ENCODE measurements around the gene SLC39A7. TPM values are rescaled to one million over a fixed set of nuclear protein-coding genes. Genes with fewer than 3 reads are reported as not detected.
A peak's percentile ranks its signal among the peaks of the same experiment; 100 is the strongest.

SLC39A7 gene
- total RNA-seq, 4 donors from 2014 or later: 90.8 to 191 (median 153) TPM

GRCh38 chr6:33201147-33201545 lies 479 bp downstream of the SLC39A7 start:
- DNase-seq: no peak
- intact Hi-C loops (cut with DNase I): loop anchor here (2.0 to 10.0 kb wide), 2 partner anchors 48 to 224 kb away; partner anchors contain the start of gene SYNGAP1

GRCh38 chr6:33201935-33202334 lies 1.3 kb downstream of the SLC39A7 start:
- Histone ChIP-seq H3K27ac (no peak overlapping the region), H3K9me3 (no peaks in the 10 kb centered on the region), H3K27me3 (no peaks in the 10 kb centered on the region), H3K4me3 (replicated peaks in 1 of 3) (peak overlapping the region in 1 of 3 donors; percentile 79), H3K4me1 (peaks cover 38 to 61% of the 10 kb centered on the region in 2 donors), H3K36me3 (peaks cover 22 to 24% of the 10 kb centered on the region in 2 donors)
- WGBS, 2 donors: 79 to 82% methylated on average over 6 of the region's 6 CpGs
- TF ChIP-seq CTCF (IDR thresholded peaks at IDR 0.05): no peak
- no peak for TF ChIP-seq POLR2A (IDR thresholded peaks at IDR 0.05)
- no peak for DNase-seq
- intact Hi-C loops (cut with DNase I): loop anchor here (2.0 to 10.0 kb wide), 2 partner anchors 47 to 223 kb away; partner anchors contain the start of gene SYNGAP1

More at GRCh38 chr6:33201147-33201545, 479 bp downstream of the SLC39A7 start:
- Histone ChIP-seq H3K36me3 (peaks cover 29 to 30% of the 10 kb centered on the region in 2 donors), H3K4me1 (peaks cover 38 to 59% of the 10 kb centered on the region in 2 donors), H3K9me3 (no peaks in the 10 kb centered on the region), H3K27me3 (no peaks in the 10 kb centered on the region), H3K27ac (peak overlapping the region; percentile 64 to 96 (median 75)), H3K4me3 (replicated peaks in 1 of 3) (peak overlapping the region; percentile 63 to 84 (median 79))
- 3 to 4% methylated on average over 12 to 13 of the region's 14 CpGs for WGBS, 2 donors
- TF ChIP-seq CTCF (IDR thresholded peaks at IDR 0.05): no peak
- TF ChIP-seq POLR2A (IDR thresholded peaks at IDR 0.05): no peak

- no peak for TF ChIP-seq CTCF (IDR thresholded peaks at IDR 0.05)
- no peak for TF ChIP-seq POLR2A (IDR thresholded peaks at IDR 0.05)
- Histone ChIP-seq H3K4me1 (peaks cover 44 to 61% of the 10 kb centered on the region in 2 donors), H3K36me3 (peaks cover 16% of the 10 kb centered on the region in 2 donors), H3K27ac (no peak overlapping the region), H3K4me3 (replicated peaks in 1 of 3) (no peak overlapping the region), H3K9me3 (no peaks in the 10 kb centered on the region), H3K27me3 (no peaks in the 10 kb centered on the region)
- intact Hi-C loops (cut with DNase I): loop anchor here (10.0 kb wide), 1 partner anchor 222 kb away; the partner anchor contains the start of gene SYNGAP1
- 83 to 91% methylated on average over 6 of the region's 6 CpGs for WGBS, 2 donors
- no peak for DNase-seq
Observed at GRCh38 chr6:33202799-33203198, 2.1 kb downstream of the SLC39A7 start.

GRCh38 chr6:33203443-33204164 lies 2.9 kb downstream of the SLC39A7 start:
- TF ChIP-seq CTCF (IDR thresholded peaks at IDR 0.05) (no peak), POLR2A (IDR thresholded peaks at IDR 0.05) (no peak)
- intact Hi-C loops (cut with DNase I): loop anchor here (10.0 kb wide), 1 partner anchor 221 kb away; the partner anchor contains the start of gene SYNGAP1
- Histone ChIP-seq H3K4me1 (peaks cover 44 to 53% of the 10 kb centered on the region in 2 donors), H3K27ac (no peak overlapping the region), H3K4me3 (replicated peaks in 1 of 3) (no peak overlapping the region), H3K27me3 (no peaks in the 10 kb centered on the region), H3K9me3 (no peaks in the 10 kb centered on the region), H3K36me3 (peaks cover 13 to 16% of the 10 kb centered on the region in 2 donors)
- 88 to 94% methylated on average over 5 to 7 of the region's 7 CpGs for WGBS, 2 donors
- DNase-seq: no peak

GRCh38 chr6:33204165-33204414 lies 3.4 kb downstream of the SLC39A7 start:
- 2 to 7% methylated on average over 4 of the region's 4 CpGs for WGBS, 2 donors
- no peak overlapping the region for H3K27ac ChIP-seq
- no peak for DNase-seq
- H3K4me3 ChIP-seq (replicated peaks in 1 of 3): peak overlapping the region in 1 of 3 donors; percentile 63
- intact Hi-C loops (cut with DNase I): loop anchor here (10.0 kb wide), 1 partner anchor 221 kb away; the partner anchor contains the start of gene SYNGAP1
- peaks cover 44 to 48% of the 10 kb centered on the region in 2 donors for H3K4me1 ChIP-seq
- no peaks in the 10 kb centered on the region for H3K9me3 ChIP-seq
- no peaks in the 10 kb centered on the region for H3K27me3 ChIP-seq
- H3K36me3 ChIP-seq: peaks cover 13 to 16% of the 10 kb centered on the region in 2 donors
- TF ChIP-seq POLR2A (IDR thresholded peaks at IDR 0.05) (no peak), CTCF (IDR thresholded peaks at IDR 0.05) (no peak)

Data from thyroid gland (tissue), 4 donors.